G401.6 (cell line): ENCODE results near the gene RGS21.
"Not testable (repeated sequence)": the region's sequence is repeated elsewhere in the genome, so short reads cannot be mapped to it uniquely, and the experiment has no call there.

Experiments used
- FAIRE-seq: peaks from 2 replicates; lab custom pipeline; 2012; peaks lifted over from hg19 to GRCh38; lab: Jason Lieb, UNC

RGS21 gene

DNA sequence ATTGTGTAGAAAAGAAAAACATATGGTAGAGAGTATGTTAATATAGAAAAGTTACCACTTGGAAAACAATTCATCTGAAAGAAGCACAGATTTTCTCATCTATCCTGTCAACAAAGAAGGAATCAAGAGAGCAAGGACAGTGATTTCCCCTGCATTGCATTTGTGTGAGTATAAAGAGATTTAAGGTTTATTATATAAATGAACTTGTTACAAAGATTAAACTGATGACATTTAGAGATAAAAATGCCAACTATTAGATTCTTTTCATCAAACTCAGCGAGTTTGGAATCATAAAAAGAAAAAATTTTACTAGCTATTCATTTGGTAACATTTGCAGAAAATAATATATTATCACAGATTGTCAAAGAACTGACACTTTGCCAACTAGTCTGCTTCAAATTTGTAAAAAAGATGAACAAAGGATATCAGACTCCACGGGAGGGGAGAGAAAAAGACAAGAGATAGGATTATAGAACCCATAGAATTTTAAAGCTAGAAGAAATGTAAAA lies at the start of gene RGS21:
TSS of gene RGS21 (plus strand) at position 51 of the 509 bp plus-strand sequence. CDS start 26,045 bp downstream, outside the sequence.
- no peak for FAIRE-seq

DNA sequence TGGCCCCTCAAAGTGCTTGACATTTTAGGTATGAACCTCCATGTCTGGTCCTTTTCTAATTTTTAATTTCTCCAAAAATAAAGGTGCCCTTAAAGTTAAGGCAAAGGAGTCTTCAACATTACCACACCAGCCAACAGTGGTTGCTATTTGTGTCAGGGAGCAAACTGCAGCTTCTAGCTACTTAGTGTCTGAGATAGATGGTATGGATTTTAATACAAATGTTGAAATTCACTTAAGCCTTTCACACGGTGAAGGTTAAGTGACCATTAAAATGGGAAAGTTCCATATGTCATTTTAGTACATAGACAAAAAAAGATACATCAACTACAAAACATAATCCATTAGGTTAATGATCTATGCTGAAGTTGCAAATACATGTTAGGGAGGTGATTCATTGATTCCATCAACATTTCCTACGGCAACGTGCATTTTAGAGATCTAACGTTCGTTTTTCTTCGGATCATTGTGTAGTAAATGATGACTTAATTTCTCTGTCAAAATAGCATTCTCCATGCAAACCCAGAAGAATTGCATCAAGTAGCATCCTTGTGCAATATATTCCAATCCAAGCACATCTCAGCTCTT lies 48.2 kb upstream of the RGS21 start:
- FAIRE-seq, result no peak

DNA sequence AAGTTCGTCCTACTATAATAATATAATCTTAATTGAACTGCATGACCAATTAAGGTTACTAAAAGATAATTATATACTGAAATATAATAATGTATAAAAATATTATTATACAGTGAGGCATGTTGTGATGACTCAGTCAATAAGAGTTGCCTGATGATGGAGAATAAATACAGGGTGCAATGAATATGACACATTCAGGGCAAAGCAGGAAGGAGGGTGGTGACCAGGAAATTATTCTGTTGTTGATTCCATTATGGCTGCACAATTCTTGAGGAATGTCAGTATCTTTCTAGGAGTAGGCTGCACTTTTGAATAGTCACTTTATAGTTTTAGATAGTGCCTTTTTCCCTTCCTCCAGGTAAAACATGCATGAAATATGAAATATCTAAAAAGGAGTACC lies 46.4 kb upstream of the RGS21 start:
- FAIRE-seq, result no peak

GRCh38 chr1:192272732-192273131 lies 44.1 kb upstream of the RGS21 start:
- FAIRE-seq, result no peak

- no peak for FAIRE-seq
Observed at GRCh38 chr1:192274588-192274987, 42.2 kb upstream of the RGS21 start.

DNA sequence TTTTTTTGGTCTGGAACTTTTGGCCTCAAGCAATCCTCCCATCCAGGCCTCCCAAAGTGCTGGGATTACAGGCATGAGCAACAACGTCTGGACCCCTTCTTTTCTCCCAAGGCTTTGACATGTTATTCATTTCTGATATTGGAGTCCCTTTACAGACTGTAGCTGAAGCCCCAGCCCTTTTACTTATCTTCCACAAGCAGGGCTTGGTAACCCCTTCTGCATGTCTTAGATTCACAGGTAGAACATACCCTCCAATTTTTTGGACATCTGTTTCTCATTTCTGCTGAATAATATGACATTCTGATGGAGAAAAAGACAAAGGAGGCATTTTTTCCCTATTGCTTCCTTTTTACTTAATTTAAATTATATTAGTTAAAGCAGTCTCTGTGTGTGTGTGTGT lies 39.2 kb upstream of the RGS21 start:
- FAIRE-seq, result no peak

DNA sequence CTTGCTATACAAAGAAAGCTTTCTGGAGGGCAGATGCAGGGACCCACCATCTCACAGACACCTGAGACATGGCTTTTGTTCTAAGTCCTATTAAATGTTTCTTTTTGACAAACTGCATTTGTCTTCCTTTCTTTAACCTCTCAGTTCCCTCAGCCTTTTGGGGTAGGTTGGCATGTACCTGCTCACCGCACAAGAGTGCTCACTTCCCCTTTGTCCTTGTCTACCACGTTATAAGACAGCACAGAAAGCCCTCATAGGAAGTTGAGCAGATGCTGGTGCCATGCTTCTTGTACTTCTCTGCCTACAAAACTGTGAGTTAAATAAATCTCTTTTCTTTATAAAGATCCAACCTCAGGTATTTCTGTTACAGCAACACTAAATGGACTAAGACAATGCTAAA lies 31.9 kb upstream of the RGS21 start:
- FAIRE-seq, result no peak

GRCh38 chr1:192303029-192303428 lies 13.8 kb upstream of the RGS21 start:
- FAIRE-seq, result no peak

- FAIRE-seq, result not testable (repeated sequence)
Observed at GRCh38 chr1:192308314-192308713, 8.5 kb upstream of the RGS21 start.

DNA sequence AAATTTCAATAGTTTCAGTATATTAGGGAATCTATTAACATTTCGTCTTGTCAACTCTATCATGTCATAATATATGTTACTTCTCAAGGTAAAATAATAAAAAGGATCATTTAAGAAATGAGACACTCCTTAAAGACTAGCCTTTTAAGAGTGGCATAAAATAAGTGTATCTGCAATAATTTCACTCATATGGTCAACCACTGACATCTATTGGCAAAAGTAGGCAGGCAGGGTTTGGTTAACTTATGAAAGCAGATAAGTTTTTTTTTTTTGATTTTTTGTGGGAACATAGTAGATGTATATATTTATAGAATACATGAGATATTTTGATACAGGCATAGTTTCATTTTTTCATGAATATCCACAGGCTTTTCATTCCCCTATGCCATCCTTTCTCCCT lies 5.5 kb upstream of the RGS21 start:
- peak; percentile 72 for FAIRE-seq

- peak; percentile 41 for FAIRE-seq
Observed at GRCh38 chr1:192327997-192328396, 11.2 kb downstream of the RGS21 start.

DNA sequence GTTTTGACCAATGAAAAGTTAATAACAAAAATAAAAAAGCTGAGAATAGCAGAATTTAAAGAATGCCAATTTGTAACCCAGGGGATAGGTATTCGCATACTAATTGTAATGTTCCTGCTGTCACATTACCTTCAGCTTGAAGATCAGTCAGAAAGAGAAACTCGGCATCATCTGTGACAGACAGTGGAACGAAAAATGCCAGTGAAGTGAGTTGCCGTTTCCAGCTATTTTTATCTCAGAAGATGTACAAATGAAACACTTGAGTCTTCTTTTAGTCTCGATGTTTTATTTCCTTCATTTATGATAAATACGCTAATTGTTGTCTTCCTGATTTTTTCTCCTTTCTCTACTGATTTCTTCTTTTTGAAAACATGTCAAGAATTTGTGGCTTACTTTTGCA lies 26.1 kb downstream of the RGS21 start:
- peak; percentile 17 for FAIRE-seq

DNA sequence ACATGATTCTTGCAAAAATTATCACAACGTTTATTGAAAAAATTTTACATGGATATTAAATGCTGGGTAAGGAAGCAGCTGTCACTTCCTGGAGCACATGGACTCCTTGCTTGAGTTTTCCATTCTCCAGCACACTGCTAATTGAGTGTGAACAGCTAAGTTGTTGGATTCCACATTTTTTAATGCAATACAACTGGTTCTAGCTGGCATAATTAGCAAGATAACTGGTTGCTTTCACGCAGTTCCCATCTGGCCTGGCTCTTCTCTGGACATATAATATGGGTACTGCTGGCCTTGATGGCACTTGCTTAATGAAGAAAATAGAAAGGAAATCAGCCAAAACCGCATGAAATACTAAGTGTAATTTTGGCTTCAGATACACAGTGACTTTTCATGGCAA lies 26.6 kb downstream of the RGS21 start:
- FAIRE-seq, result no peak

- no peak for FAIRE-seq
Observed at GRCh38 chr1:192349314-192349713, 32.5 kb downstream of the RGS21 start.

DNA sequence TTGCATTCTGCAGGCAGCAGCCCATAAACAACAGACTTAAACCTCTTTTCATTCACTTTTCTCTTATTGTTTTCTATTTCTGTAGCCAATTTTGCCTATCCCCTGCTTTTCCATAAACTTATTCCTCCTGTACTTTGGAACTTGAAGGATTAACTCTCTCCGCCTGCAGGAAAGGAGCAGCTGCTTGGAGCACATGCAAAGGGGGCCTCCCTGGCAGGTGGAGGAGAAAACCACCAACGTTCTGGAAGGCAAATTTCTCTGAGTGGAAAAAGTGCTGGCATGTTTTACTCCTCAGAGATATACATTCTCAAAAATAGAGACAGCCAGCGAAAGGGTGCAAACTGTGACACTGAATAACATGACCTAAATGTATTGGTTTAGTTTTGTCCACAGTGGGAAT lies 33.6 kb downstream of the RGS21 start:
- no peak for FAIRE-seq

DNA sequence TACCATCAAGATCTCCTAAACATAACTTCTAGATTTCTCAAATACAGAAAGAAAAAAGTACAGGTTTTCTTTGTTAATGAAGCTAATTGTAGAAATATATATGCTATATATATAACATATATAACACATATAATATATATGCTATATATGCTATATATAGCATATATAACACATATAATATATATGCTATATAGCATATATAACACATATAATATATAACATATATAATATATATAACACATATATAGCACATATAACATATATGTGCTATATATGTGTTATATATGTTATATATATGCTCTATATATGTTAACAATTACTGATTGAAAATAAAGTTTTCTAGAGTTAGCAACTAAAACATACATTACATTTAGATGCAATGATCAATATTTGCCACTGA lies 34.8 kb downstream of the RGS21 start:
- peak; percentile 64 for FAIRE-seq

DNA sequence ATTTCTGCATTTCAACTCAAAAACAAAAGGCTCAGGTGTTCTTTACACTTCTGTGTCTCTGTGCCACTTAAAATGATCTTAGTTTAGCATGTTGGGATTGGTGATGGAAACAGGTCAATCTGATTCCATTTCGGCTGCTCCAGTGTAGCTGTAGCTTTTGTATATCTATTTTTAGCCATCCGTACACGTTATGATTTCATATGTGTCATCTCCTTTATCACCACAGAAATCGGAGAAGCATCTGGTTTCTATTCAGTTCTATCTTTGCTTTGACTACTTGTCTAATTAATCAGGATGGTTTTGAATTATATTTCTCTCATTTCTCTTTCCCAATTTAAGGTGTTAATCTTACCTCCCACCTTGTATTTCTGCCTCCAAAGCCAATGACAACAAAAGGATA lies 41.1 kb downstream of the RGS21 start:
- no peak for FAIRE-seq

GRCh38 chr1:192358402-192358801 lies 41.6 kb downstream of the RGS21 start:
- FAIRE-seq, result no peak

GRCh38 chr1:192358822-192359221 lies 42.0 kb downstream of the RGS21 start:
- no peak for FAIRE-seq

DNA sequence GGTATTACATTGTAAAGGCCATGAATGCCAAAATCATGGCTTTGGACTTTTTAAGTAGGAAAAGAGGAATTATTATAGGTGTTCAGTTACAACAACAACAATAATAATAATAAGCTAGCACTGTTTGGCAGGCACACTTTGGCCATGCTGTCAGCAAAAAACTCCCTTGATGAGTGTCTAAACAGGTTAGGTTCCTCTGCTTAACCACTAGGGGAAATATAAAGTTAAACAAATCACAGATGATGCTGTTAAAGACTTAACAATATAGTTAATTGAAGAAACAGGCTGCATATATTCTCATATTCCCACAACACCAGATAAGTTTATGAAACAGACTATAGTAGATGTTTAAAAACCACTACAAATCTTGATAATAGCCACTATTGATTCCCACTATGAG lies 46.4 kb downstream of the RGS21 start:
- no peak for FAIRE-seq

- no peak for FAIRE-seq
Observed at GRCh38 chr1:192367436-192367835, 50.6 kb downstream of the RGS21 start.

- FAIRE-seq, result no peak
Observed at GRCh38 chr1:192375306-192375705, 58.5 kb downstream of the RGS21 start.

DNA sequence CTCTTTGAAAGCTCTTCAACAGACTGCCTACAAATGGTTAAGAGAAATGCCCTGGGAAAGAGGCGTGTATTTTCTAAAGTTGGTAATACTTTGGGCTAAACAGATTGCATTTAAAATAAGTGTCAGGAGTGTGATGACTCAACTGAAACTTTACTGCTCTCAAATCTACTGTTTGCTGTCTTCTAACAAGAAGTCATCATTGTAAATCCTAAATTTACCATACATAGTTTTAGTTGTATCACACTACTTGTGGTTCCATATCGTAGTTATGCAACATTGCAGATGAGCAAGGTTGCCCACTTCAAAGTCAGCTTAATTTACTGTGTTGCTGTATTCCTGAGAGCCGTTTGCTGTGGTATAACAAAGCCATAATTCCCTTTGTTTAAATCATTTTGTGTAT lies 59.6 kb downstream of the RGS21 start:
- FAIRE-seq, result no peak

- FAIRE-seq, result no peak
Observed at GRCh38 chr1:192378276-192378675, 61.5 kb downstream of the RGS21 start.

DNA sequence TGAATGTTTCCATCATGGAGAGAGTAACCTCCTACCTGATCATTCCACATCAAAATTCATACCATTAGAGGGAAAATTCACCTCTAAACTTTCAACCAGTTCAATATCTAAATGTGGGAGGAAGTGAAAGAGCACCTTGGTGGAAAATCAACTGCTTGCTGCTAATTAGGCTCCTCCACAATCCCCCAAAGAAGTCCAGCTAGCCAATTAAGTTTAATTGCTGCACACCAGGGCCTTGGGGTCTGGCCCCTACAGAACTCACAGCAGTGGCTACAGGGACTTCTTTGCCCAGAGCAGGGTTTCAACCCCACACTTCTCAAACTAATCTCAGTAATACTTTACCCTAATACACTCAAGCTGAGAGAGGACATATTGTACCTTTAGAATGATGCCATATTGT lies 62.1 kb downstream of the RGS21 start:
- no peak for FAIRE-seq
